RWPE2 (cell line): Measurements from ENCODE around the gene EXOC3L1.

Source experiments
- ATAC-seq: fragments of 200-7000 bp; cut with Tn5 transposase; 3 replicates; pipeline ENCODE4 v1.9.1; 2021; ENCODE audit warnings: low read depth
- DNase-seq: peaks from one replicate; pipeline ENCODE4 v3.0.0-alpha.2; 2020; ENCODE audit warnings: low spot score
- H3K27ac ChIP-seq: fragments of 450-650 bp; 2 replicates; pipeline ENCODE4 v1.5.1; 2017; ENCODE audit warnings: mild to moderate bottlenecking; ENCODE audit not compliant: poor library complexity, severe bottlenecking
- H3K27me3 ChIP-seq: fragments of 250-450 bp; sonication (Bioruptor Pico); 2 replicates; pipeline ENCODE4 v1.5.1; 2021; ENCODE audit warnings: mild to moderate bottlenecking, moderate library complexity; ENCODE audit not compliant: insufficient read depth, poor library complexity, severe bottlenecking
- H3K36me3 ChIP-seq: fragments of 250-450 bp; sonication (Bioruptor Pico); 2 replicates; pipeline ENCODE4 v1.5.1; 2020; ENCODE audit warnings: low read depth, mild to moderate bottlenecking, moderate library complexity
- H3K4me1 ChIP-seq: fragments of 250-450 bp; sonication (Bioruptor Pico); 2 replicates; pipeline ENCODE4 v1.5.1; 2021; ENCODE audit warnings: mild to moderate bottlenecking, moderate library complexity; ENCODE audit not compliant: insufficient read depth, poor library complexity, severe bottlenecking
- H3K4me3 ChIP-seq: fragments of 250-450 bp; sonication (Bioruptor Pico); 2 replicates; pipeline ENCODE4 v1.5.1; 2021; ENCODE audit warnings: mild to moderate bottlenecking, moderate library complexity; ENCODE audit not compliant: severe bottlenecking
- H3K9me3 ChIP-seq: fragments of 250-450 bp; sonication (Bioruptor Pico); 2 replicates; pipeline ENCODE4 v1.5.1; 2021; ENCODE audit warnings: mild to moderate bottlenecking, moderate library complexity; ENCODE audit not compliant: severe bottlenecking
- CTCF ChIP-seq: fragments of 450-650 bp; IDR thresholded peaks from one replicate; pipeline ENCODE4 v1.5.1; 2017; ENCODE audit warnings: mild to moderate bottlenecking, moderate library complexity; ENCODE audit not compliant: poor library complexity, severe bottlenecking

EXOC3L1 gene

DNA sequence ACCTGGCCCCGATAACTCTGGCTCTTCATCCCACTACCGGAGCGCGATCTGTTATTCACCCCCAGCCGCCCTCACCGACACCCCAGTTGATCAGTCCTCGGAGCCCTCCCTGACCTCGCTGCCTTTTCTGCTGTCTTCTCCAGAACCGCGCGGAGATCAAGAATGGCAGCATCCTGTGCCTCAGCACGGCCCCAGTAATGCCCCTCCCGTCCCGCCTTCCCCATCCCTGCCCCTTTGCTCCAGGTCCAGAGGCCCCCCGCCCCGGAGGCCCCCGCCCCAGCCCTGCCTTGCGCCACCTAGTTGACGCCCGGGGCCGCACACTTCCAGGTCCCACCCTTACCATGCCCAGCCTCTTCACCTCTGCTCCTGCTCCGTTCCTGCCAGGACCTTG lies 9.9 kb upstream of the EXOC3L1 start:
- Histone ChIP-seq H3K36me3 (peaks cover 69% of the 10 kb centered on the region), H3K27ac (peak overlapping the region; percentile 78), H3K27me3 (no peaks in the 10 kb centered on the region), H3K4me3 (peak overlapping the region; percentile 48), H3K9me3 (no peaks in the 10 kb centered on the region), H3K4me1 (peaks cover 6% of the 10 kb centered on the region)
- TF ChIP-seq CTCF: peak; percentile 80
- ATAC-seq (peak; percentile 37), DNase-seq (peak; percentile 64)

DNA sequence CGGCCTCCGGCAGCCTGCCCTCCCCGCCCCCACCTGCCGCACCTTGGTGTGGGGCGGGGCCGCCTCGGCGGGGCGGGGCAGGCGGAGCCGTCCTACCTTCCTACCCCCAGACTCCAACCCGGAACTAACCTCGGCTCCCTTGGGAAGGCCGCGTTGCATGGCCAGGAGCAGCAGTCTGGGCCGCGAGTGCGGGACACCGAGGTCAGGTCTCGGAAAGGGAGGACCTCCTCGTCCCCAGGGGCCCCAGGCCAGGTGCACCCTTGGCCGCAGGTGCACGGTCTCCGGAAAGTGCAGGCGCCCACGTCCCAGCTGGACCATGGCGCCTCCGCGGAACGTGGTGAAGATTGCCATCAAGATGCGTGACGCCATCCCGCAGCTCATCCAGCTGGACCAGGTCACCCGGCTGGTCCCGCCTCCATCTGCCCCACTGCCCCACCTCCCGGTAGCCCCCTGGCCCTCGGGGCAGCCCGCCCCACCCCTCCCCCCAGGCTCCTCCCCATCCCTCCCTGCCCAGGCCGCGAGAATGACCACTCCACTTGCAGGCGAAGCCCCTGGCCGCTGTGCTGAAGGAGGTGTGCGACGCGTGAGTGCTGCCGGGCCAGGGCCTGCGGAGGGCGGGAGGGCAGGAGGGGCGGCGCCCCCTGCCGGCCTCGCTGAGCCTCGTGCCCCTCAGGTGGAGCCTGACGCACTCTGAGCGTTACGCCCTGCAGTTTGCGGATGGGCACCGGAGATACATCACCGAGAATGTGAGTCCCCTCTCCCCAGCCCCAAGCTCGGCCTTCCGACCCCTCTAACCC lies 9.3 kb upstream of the EXOC3L1 start, which contains the start of gene ELMO3:
Gene ELMO3, plus strand, starts transcription at position 121 of the 797 bp plus-strand sequence. Its CDS starts 196 bp downstream, at position 317.
- DNase-seq (no peak), ATAC-seq (peak; percentile 73)
- peak; percentile 81 for TF ChIP-seq CTCF
- peak within 1 kb of the TSS; percentile 78 for H3K27ac ChIP-seq
- H3K4me1 ChIP-seq: peaks cover 6% of the 10 kb centered on the region
- H3K27me3 ChIP-seq: no peaks in the 10 kb centered on the region
- peaks cover 75% of the 10 kb centered on the region for H3K36me3 ChIP-seq
- peak within 1 kb of the TSS; percentile 48 for H3K4me3 ChIP-seq
- no peaks in the 10 kb centered on the region for H3K9me3 ChIP-seq

DNA sequence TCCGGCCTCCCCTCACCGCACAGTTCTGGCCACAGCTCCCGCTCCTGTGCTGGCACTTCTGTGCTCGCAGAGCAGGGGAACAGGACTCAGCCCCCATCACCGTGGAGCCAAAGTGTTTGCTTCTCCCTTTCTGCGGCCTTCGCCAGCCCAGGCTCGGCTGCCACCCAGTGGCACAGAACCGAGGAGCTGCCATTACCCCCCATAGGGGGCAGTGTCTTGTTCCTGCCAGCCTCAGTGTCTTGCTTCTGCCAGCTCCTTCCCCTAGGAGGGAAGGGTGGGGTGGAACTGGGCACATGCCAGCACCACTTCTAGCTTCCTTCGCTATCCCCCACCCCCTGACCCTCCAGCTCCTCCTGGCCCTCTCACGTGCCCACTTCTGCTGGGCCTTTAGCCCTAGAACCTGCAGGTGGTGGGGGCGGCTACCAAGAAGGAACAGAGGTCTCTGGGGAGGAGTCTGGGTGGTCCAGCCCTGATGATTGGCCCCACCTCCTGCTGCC lies 8.3 kb upstream of the EXOC3L1 start:
- TF ChIP-seq CTCF: peak; percentile 86
- Histone ChIP-seq H3K4me3 (no peak overlapping the region), H3K27me3 (no peaks in the 10 kb centered on the region), H3K36me3 (peaks cover 84% of the 10 kb centered on the region), H3K27ac (peak overlapping the region; percentile 78), H3K9me3 (no peaks in the 10 kb centered on the region), H3K4me1 (peaks cover 7% of the 10 kb centered on the region)
- ATAC-seq: peak; percentile 48
- DNase-seq: peak; percentile 79

- peaks cover 86% of the 10 kb centered on the region for H3K36me3 ChIP-seq
- DNase-seq: peak; percentile 45
- H3K27me3 ChIP-seq: no peaks in the 10 kb centered on the region
Observed at GRCh38 chr16:67197704-67198103, 7.8 kb upstream of the EXOC3L1 start.

More at GRCh38 chr16:67197704-67198103, 7.8 kb upstream of the EXOC3L1 start:
- no peak for ATAC-seq
- Histone ChIP-seq H3K27ac (peak overlapping the region; percentile 78), H3K4me1 (peaks cover 9% of the 10 kb centered on the region), H3K9me3 (no peaks in the 10 kb centered on the region), H3K4me3 (no peak overlapping the region)
- TF ChIP-seq CTCF: no peak
